ENCODE data around the gene KCNQ1. TPM values are rescaled to one million over a fixed set of nuclear protein-coding genes. Genes with fewer than 3 reads are reported as not detected.

KCNQ1 gene
- total and polyA plus RNA-seq, 5 experiments from 2014 or later: 8.7 to 25.1 (median 22.9) TPM

- Mint-ChIP-seq H3K27ac (no peak overlapping the region), H3K4me1 (peaks cover 0 to 12% (median 6%) of the 10 kb centered on the region in 4 donors), H3K27me3 (no peaks in the 10 kb centered on the region), H3K9me3 (no peaks in the 10 kb centered on the region), H3K4me3 (no peak overlapping the region), H3K36me3 (peaks cover 0 to 9% (median 2%) of the 10 kb centered on the region in 3 donors)
- DNase-seq (peak in 2 of 10 donors; percentile 1 to 58), ATAC-seq (no peak)
- POLR2A ChIA-PET: no interaction called here
Measured at GRCh38 chr11:2802389-2803185, 357.8 kb downstream of the KCNQ1 start.

GRCh38 chr11:2803186-2804091 lies 358.6 kb downstream of the KCNQ1 start:
- Mint-ChIP-seq H3K4me1 (peaks cover 3 to 12% (median 9%) of the 10 kb centered on the region in 4 donors), H3K27ac (no peak overlapping the region), H3K4me3 (no peak overlapping the region), H3K27me3 (no peaks in the 10 kb centered on the region), H3K9me3 (no peaks in the 10 kb centered on the region), H3K36me3 (peaks cover 0 to 9% (median 0%) of the 10 kb centered on the region in 3 donors)
- DNase-seq: peak in 2 of 10 donors; percentile 2 to 44
- POLR2A ChIA-PET: no interaction called here
- no peak for ATAC-seq

- Mint-ChIP-seq H3K4me1 (peaks cover 9 to 17% (median 12%) of the 10 kb centered on the region in 4 donors), H3K27me3 (no peaks in the 10 kb centered on the region), H3K9me3 (no peaks in the 10 kb centered on the region), H3K27ac (no peak overlapping the region), H3K36me3 (peaks cover 0 to 5% (median 0%) of the 10 kb centered on the region in 3 donors), H3K4me3 (no peak overlapping the region)
- no peak for ATAC-seq
- POLR2A ChIA-PET: no interaction called here
- peak in 1 of 10 donors; percentile 35 for DNase-seq
Measured at GRCh38 chr11:2804189-2804588, 359.4 kb downstream of the KCNQ1 start.

GRCh38 chr11:2804701-2805387 lies 360.0 kb downstream of the KCNQ1 start:
- Mint-ChIP-seq H3K27me3 (no peaks in the 10 kb centered on the region), H3K4me3 (no peak overlapping the region), H3K27ac (peak overlapping the region in 1 of 10 donors; percentile 75), H3K36me3 (peaks cover 0 to 11% (median 0%) of the 10 kb centered on the region in 3 donors), H3K9me3 (peaks cover 0 to 3% (median 0%) of the 10 kb centered on the region in 9 donors), H3K4me1 (peaks cover 11 to 23% (median 18%) of the 10 kb centered on the region in 4 donors)
- POLR2A ChIA-PET: no interaction called here
- ATAC-seq (no peak), DNase-seq (peak in 2 of 10 donors; percentile 1 to 47)

GRCh38 chr11:2805388-2806056 lies 360.7 kb downstream of the KCNQ1 start:
- Mint-ChIP-seq H3K9me3 (peaks cover 0 to 3% (median 0%) of the 10 kb centered on the region in 9 donors), H3K36me3 (peaks cover 0 to 11% (median 2%) of the 10 kb centered on the region in 3 donors), H3K4me1 (peaks cover 13 to 28% (median 19%) of the 10 kb centered on the region in 4 donors), H3K27me3 (no peaks in the 10 kb centered on the region), H3K4me3 (no peak overlapping the region), H3K27ac (peak overlapping the region in 1 of 10 donors; percentile 75)
- POLR2A ChIA-PET: no interaction called here
- ATAC-seq: no peak
- no peak for DNase-seq

GRCh38 chr11:2806351-2807024 lies 361.7 kb downstream of the KCNQ1 start:
- peak in 2 of 10 donors; percentile 1 to 59 for DNase-seq
- peak overlapping the region in 1 of 10 donors; percentile 11 for H3K27ac Mint-ChIP-seq
- peaks cover 20 to 33% (median 27%) of the 10 kb centered on the region in 4 donors for H3K4me1 Mint-ChIP-seq
- H3K9me3 Mint-ChIP-seq: peaks cover 0 to 3% (median 0%) of the 10 kb centered on the region in 9 donors
- H3K36me3 Mint-ChIP-seq: peaks cover 0 to 11% (median 2%) of the 10 kb centered on the region in 3 donors
- H3K27me3 Mint-ChIP-seq: no peaks in the 10 kb centered on the region
- no peak for ATAC-seq
- H3K4me3 Mint-ChIP-seq: no peak overlapping the region
- POLR2A ChIA-PET: no interaction called here

- Mint-ChIP-seq H3K9me3 (peaks cover 0 to 3% (median 0%) of the 10 kb centered on the region in 9 donors), H3K4me1 (peaks cover 23 to 39% (median 32%) of the 10 kb centered on the region in 4 donors), H3K27ac (peak overlapping the region in 1 of 10 donors; percentile 11), H3K27me3 (no peaks in the 10 kb centered on the region), H3K4me3 (no peak overlapping the region), H3K36me3 (peaks cover 0 to 11% (median 2%) of the 10 kb centered on the region in 3 donors)
- POLR2A ChIA-PET: no interaction called here
- ATAC-seq (no peak), DNase-seq (peak in 1 of 10 donors; percentile 36)
Measured at GRCh38 chr11:2807025-2807681, 362.3 kb downstream of the KCNQ1 start.

- Mint-ChIP-seq H3K4me3 (no peak overlapping the region), H3K9me3 (peaks cover 0 to 3% (median 0%) of the 10 kb centered on the region in 9 donors), H3K4me1 (peaks cover 27 to 45% (median 38%) of the 10 kb centered on the region in 4 donors), H3K27me3 (no peaks in the 10 kb centered on the region), H3K36me3 (peaks cover 0 to 11% (median 2%) of the 10 kb centered on the region in 3 donors), H3K27ac (no peak overlapping the region)
- POLR2A ChIA-PET: no interaction called here
- ATAC-seq (no peak), DNase-seq (peak in 2 of 10 donors; percentile 1 to 58)
Measured at GRCh38 chr11:2807801-2808241, 363.0 kb downstream of the KCNQ1 start.

- POLR2A ChIA-PET: interaction anchor here (1.1 kb wide), 1 partner anchor 8 kb away, joined by 3 read pairs; no protein-coding TSS in a partner anchor
- peaks cover 36 to 59% (median 46%) of the 10 kb centered on the region in 4 donors for H3K4me1 Mint-ChIP-seq
- H3K27me3 Mint-ChIP-seq: peaks cover 0 to 2% (median 0%) of the 10 kb centered on the region in 5 donors
- ATAC-seq: peak; percentile 54 to 64
- H3K4me3 Mint-ChIP-seq: peak overlapping the region in 7 of 10 donors; percentile 6 to 67 (median 34)
- H3K9me3 Mint-ChIP-seq: peaks cover 0 to 8% (median 0%) of the 10 kb centered on the region in 9 donors
- peak overlapping the region in 6 of 10 donors; percentile 21 to 80 (median 54) for H3K27ac Mint-ChIP-seq
- peaks cover 0 to 9% (median 6%) of the 10 kb centered on the region in 3 donors for H3K36me3 Mint-ChIP-seq
- peak in 6 of 10 donors; percentile 7 to 50 (median 14) for DNase-seq
Measured at GRCh38 chr11:2808850-2809846, 364.3 kb downstream of the KCNQ1 start.

GRCh38 chr11:2809854-2810253 lies 365.0 kb downstream of the KCNQ1 start:
- no peak for DNase-seq
- Mint-ChIP-seq H3K27ac (peak overlapping the region in 4 of 10 donors; percentile 24 to 79 (median 54)), H3K4me3 (peak overlapping the region in 3 of 10 donors; percentile 6 to 67 (median 36)), H3K9me3 (peaks cover 0 to 11% (median 0%) of the 10 kb centered on the region in 9 donors), H3K27me3 (peaks cover 0 to 2% (median 0%) of the 10 kb centered on the region in 5 donors), H3K36me3 (peaks cover 0 to 7% (median 6%) of the 10 kb centered on the region in 3 donors), H3K4me1 (peaks cover 34 to 59% (median 46%) of the 10 kb centered on the region in 4 donors)
- no peak for ATAC-seq
- POLR2A ChIA-PET: interaction anchor here (1.1 kb wide), 1 partner anchor 8 kb away, joined by 3 read pairs; no protein-coding TSS in a partner anchor

Measured in naive thymus-derived CD8-positive, alpha-beta T cell (primary cell).